OCI-M1 (cell line): ENCODE results near the gene NDUFS2.

Experiments used
- DNase-seq: peaks from one replicate; lab custom pipeline; 2025; lab: John Stamatoyannopoulos, UW

The NDUFS2 gene

GRCh38 chr1:161172776-161173376 lies 29.3 kb upstream of the NDUFS2 start:
- no peak for DNase-seq

- DNase-seq = no peak
These were observed 28.5 kb upstream of the NDUFS2 start for GRCh38 chr1:161173711-161174110.

- DNase-seq = no peak
These were observed 27.3 kb upstream of the NDUFS2 start for GRCh38 chr1:161174911-161175310.

GRCh38 chr1:161175771-161176453 lies 26.3 kb upstream of the NDUFS2 start:
- no peak for DNase-seq

- peak; percentile 58 for DNase-seq
These were observed 25.6 kb upstream of the NDUFS2 start for GRCh38 chr1:161176468-161177111.

GRCh38 chr1:161177112-161177935 lies 24.8 kb upstream of the NDUFS2 start, which contains the start of gene B4GALT3:
TSS of gene B4GALT3 (minus strand) at chr1:161177507. CDS start at chr1:161176060, 1,447 bp downstream.
- DNase-seq = peak; percentile 98

GRCh38 chr1:161177936-161178244 lies 24.3 kb upstream of the NDUFS2 start:
- DNase-seq = no peak

GRCh38 chr1:161179698-161180097 lies 22.5 kb upstream of the NDUFS2 start:
- no peak for DNase-seq

- peak; percentile 78 for DNase-seq
These were observed 21.5 kb upstream of the NDUFS2 start for GRCh38 chr1:161180639-161181038.

GRCh38 chr1:161182214-161182613 lies 20.0 kb upstream of the NDUFS2 start:
- peak; percentile 20 for DNase-seq

GRCh38 chr1:161185282-161185682 lies 16.9 kb upstream of the NDUFS2 start:
- peak; percentile 78 for DNase-seq

- DNase-seq = peak; percentile 82
These were observed 16.3 kb upstream of the NDUFS2 start for GRCh38 chr1:161185732-161186311.

GRCh38 chr1:161187311-161187710 lies 14.9 kb upstream of the NDUFS2 start:
- DNase-seq = no peak

GRCh38 chr1:161188381-161188780 lies 13.8 kb upstream of the NDUFS2 start:
- DNase-seq = no peak

GRCh38 chr1:161189036-161189435 lies 13.1 kb upstream of the NDUFS2 start:
- DNase-seq = no peak

GRCh38 chr1:161190962-161191521 lies 11.1 kb upstream of the NDUFS2 start:
- DNase-seq = no peak

- no peak for DNase-seq
These were observed 10.2 kb upstream of the NDUFS2 start for GRCh38 chr1:161191971-161192370.

GRCh38 chr1:161192476-161193465 lies 9.4 kb upstream of the NDUFS2 start:
- DNase-seq = peak; percentile 90

GRCh38 chr1:161193561-161194235 lies 8.5 kb upstream of the NDUFS2 start:
- no peak for DNase-seq

- no peak for DNase-seq
These were observed 7.0 kb upstream of the NDUFS2 start for GRCh38 chr1:161195171-161195570.
